Mononuclear cell (primary cell): ENCODE measurements around the gene SMYD2. TPM values are rescaled to one million over a fixed set of nuclear protein-coding genes. Genes with fewer than 3 reads are reported as not detected.

Experiments
- H3K27me3 ChIP-seq: 2 replicates; pipeline ENCODE4 v1.6.0; 2011; ENCODE audit warnings: low read length, control low read depth; ENCODE audit not compliant: insufficient read depth
- H3K4me1 ChIP-seq: 2 replicates; pipeline ENCODE4 v1.5.1; 2011; ENCODE audit warnings: mild to moderate bottlenecking, low read length, control low read depth; ENCODE audit not compliant: insufficient read depth
- H3K4me3 ChIP-seq: 2 replicates; pipeline ENCODE4 v1.5.1; 2011; ENCODE audit warnings: mild to moderate bottlenecking, low read length, moderate library complexity
- H3K9me3 ChIP-seq: 2 replicates; pipeline ENCODE4 v1.5.1; 2011; ENCODE audit warnings: low read depth, mild to moderate bottlenecking, control low read depth, low read length
- total RNA-seq: library from RNA; depleted of rRNA; stranded (reverse); fragments of >200 nt; gene quantifications from one replicate; pipeline ENCODE4 v1.2.3, GENCODE V29; 2012

Gene SMYD2
- total RNA-seq, 1 donor: 18.9 TPM

GRCh38 chr1:214305164-214305751 is 24.3 kb downstream of the SMYD2 start:
- peaks cover 11% of the 10 kb centered on the region for H3K4me1 ChIP-seq
- no peaks in the 10 kb centered on the region for H3K27me3 ChIP-seq
- no peak overlapping the region for H3K4me3 ChIP-seq

GRCh38 chr1:214306269-214306668 is 25.3 kb downstream of the SMYD2 start:
- H3K9me3 ChIP-seq: no peaks in the 10 kb centered on the region
- no peak overlapping the region for H3K4me3 ChIP-seq
- peaks cover 17% of the 10 kb centered on the region for H3K4me1 ChIP-seq
- no peaks in the 10 kb centered on the region for H3K27me3 ChIP-seq

More at GRCh38 chr1:214305164-214305751, 24.3 kb downstream of the SMYD2 start:
- H3K9me3 ChIP-seq: no peaks in the 10 kb centered on the region

- Histone ChIP-seq H3K9me3 (no peaks in the 10 kb centered on the region), H3K4me3 (no peak overlapping the region), H3K4me1 (peaks cover 11% of the 10 kb centered on the region), H3K27me3 (no peaks in the 10 kb centered on the region)
These were observed 29.1 kb downstream of the SMYD2 start for GRCh38 chr1:214310010-214310409.

DNA sequence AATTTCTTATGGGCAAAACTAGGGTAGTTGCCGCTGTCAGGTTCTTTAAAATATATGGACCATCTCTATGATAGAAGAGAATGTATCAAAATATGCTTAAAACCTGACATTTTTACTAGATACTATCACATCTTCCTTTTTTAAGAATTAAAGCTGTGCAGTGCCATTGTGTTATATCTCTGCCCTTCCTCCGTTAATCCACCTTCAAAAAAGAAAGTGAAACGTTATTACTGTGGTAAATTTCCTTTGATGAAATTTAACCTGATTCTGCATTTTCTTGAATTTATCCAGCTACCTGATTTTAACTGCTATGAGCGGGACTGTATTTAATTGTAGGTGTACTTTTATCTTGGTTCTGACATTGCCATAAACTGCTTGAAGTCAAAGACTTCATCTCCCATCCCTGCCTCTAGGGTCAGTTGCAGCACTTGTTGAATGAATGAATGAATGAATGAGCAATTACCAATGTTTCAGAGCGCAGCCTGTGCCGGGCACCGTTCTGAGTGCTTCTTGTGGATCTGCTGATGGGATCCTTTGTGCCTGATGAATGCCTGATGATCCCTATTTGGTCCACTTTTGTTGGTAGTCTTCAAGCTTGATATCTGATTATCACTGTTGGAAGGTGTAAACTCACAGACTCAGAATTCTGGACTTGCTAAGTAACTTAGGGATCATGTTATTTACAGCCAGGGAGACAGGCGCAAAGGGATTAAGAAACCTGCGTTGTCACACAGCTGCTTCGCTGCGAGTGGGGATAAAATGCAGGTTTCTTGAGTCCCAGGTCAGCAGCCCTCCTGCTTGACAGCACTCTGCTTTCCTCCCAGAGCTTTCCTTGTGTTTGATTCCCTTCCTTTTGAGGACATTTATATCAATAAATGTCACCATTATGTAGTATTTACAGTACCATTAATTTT is 30.1 kb downstream of the SMYD2 start:
- Histone ChIP-seq H3K9me3 (no peaks in the 10 kb centered on the region), H3K4me3 (no peak overlapping the region), H3K4me1 (peaks cover 11% of the 10 kb centered on the region), H3K27me3 (no peaks in the 10 kb centered on the region)

DNA sequence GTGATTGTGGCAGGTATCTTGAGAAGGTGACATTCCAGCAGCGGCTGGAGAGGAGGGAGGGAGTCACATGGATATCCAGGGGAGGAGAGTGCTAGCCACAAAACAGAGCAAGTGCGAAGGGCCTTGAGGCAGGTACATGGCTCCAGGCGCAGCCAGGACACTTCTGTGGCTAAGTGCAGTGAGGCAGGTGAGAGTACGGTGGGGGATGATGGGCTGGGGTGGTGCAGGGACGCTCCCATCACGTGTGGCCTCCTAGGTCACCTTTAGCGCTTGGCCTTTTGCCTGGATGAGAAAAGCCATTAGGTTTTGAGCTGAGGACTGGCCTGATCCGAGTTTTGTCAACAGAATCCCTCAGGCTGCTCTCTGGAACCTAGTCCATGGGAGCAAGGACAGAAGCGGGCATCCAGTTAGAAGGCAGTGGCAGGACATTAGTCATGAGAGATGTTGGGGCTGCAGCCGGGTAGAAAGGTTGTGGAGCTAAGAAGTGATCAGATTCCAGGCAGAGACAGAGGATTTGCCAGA is 31.6 kb downstream of the SMYD2 start:
- Histone ChIP-seq H3K4me1 (peaks cover 11% of the 10 kb centered on the region), H3K4me3 (no peak overlapping the region), H3K27me3 (no peaks in the 10 kb centered on the region), H3K9me3 (no peaks in the 10 kb centered on the region)

GRCh38 chr1:214314178-214314843 is 33.4 kb downstream of the SMYD2 start:
- H3K4me3 ChIP-seq: no peak overlapping the region

GRCh38 chr1:214316593-214316992 is 35.6 kb downstream of the SMYD2 start:
- no peak overlapping the region for H3K4me3 ChIP-seq
- H3K27me3 ChIP-seq: no peaks in the 10 kb centered on the region
- H3K9me3 ChIP-seq: no peaks in the 10 kb centered on the region
- H3K4me1 ChIP-seq: no peaks in the 10 kb centered on the region

More at GRCh38 chr1:214314178-214314843, 33.4 kb downstream of the SMYD2 start:
- Histone ChIP-seq H3K27me3 (no peaks in the 10 kb centered on the region), H3K4me1 (peaks cover 11% of the 10 kb centered on the region), H3K9me3 (no peaks in the 10 kb centered on the region)

DNA sequence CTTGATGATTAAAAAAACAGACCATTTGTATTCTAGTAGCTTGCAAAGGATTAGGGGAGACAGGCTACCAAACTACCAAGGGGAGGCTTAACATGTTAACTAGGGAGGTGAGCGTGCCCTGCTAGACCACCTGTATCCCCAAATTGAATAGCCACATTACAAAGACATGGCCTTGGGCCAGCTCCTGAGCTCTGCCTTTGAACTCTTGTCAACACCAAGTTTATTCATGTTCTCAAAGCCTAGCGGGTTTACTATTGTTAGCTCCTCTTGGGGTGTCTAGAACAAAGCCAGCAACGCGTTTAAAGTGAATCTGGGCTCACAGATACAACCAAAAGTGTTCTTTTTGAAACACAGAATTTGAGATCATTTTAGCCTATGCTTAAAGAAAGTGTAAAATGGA is 36.3 kb downstream of the SMYD2 start:
- Histone ChIP-seq H3K4me1 (no peaks in the 10 kb centered on the region), H3K4me3 (no peak overlapping the region), H3K27me3 (no peaks in the 10 kb centered on the region), H3K9me3 (no peaks in the 10 kb centered on the region)

DNA sequence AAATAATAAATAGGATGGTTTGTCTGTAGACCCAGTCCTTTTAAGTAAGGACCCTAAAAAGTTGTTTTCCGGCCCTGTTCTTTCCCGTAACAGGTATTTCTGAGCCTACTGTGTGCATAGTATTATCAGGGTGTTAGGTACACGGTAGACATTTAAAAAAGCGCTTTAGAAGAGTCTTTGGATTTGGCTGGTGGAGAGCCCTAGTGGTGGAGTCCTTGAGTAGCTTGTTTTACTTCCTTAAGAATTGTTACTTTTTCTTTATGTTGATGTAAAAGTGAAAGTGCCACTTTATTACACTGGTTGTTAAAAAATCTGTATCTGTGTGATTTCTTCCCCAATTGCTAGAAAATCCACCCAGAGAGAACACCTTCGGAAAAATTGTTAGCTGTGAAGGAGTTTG is 36.8 kb downstream of the SMYD2 start:
- Histone ChIP-seq H3K4me3 (no peak overlapping the region), H3K27me3 (no peaks in the 10 kb centered on the region), H3K9me3 (no peaks in the 10 kb centered on the region), H3K4me1 (no peaks in the 10 kb centered on the region)

GRCh38 chr1:214318356-214318755 is 37.4 kb downstream of the SMYD2 start:
- no peaks in the 10 kb centered on the region for H3K27me3 ChIP-seq

DNA sequence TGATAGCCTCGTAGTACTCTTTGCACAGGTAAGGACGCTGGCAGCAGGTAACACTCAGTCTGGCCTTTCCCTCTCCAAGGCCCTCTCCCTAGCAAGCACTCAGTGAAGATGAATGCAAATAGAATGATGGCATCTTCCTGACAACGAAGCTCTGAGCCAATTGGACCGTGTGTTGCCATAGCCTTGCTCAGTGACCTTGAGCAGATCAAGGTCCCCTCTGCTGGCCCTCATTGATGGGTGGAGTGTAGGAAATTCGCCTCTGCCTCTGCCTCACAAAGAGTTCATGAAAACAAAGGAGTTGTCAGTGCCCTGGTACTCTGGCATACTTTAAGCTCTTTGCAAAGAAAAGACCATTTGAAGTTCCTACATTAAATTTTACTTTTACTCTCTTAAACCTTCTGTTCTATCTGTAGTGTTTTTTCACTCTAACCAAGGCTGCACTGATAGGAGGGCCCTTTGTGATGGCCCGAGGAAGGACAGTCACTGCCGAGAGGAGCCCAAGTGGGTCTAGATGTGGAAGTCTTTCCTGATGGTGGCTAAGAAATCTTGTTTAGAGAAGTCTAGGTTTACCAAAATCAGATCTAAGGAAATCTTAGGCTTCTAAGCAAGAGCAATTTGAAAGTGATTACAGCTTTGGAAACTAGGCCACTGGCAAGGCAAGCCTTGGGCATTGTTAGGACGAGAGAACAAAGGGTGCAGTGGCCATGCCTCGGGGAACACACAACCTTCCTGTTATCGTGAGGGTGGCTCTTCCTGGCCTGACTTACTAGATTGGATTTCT is 38.2 kb downstream of the SMYD2 start:
- no peaks in the 10 kb centered on the region for H3K4me1 ChIP-seq
- H3K27me3 ChIP-seq: no peaks in the 10 kb centered on the region
- no peak overlapping the region for H3K4me3 ChIP-seq
- no peaks in the 10 kb centered on the region for H3K9me3 ChIP-seq

More at GRCh38 chr1:214318356-214318755, 37.4 kb downstream of the SMYD2 start:
- Histone ChIP-seq H3K4me1 (no peaks in the 10 kb centered on the region), H3K9me3 (no peaks in the 10 kb centered on the region), H3K4me3 (no peak overlapping the region)

DNA sequence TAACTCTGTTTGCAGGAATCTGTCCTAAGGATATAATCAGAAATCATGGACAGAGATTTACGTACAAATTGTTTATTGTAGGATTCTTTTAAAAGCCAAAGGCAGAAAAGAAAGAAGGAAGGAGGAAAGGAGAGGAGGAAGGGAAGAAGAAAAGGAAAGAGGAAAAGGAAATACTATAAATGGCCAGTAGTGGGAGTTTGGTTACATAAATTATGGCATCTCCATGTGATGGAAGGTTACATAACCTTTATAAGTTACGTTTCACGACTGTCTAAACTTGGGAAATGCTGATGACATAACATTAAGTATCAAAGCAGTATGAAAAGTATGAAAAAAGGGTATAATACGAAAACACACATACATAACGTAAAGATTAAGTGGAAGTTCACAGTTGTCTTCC is 39.0 kb downstream of the SMYD2 start:
- Histone ChIP-seq H3K4me3 (no peak overlapping the region), H3K4me1 (no peaks in the 10 kb centered on the region), H3K9me3 (no peaks in the 10 kb centered on the region), H3K27me3 (no peaks in the 10 kb centered on the region)

DNA sequence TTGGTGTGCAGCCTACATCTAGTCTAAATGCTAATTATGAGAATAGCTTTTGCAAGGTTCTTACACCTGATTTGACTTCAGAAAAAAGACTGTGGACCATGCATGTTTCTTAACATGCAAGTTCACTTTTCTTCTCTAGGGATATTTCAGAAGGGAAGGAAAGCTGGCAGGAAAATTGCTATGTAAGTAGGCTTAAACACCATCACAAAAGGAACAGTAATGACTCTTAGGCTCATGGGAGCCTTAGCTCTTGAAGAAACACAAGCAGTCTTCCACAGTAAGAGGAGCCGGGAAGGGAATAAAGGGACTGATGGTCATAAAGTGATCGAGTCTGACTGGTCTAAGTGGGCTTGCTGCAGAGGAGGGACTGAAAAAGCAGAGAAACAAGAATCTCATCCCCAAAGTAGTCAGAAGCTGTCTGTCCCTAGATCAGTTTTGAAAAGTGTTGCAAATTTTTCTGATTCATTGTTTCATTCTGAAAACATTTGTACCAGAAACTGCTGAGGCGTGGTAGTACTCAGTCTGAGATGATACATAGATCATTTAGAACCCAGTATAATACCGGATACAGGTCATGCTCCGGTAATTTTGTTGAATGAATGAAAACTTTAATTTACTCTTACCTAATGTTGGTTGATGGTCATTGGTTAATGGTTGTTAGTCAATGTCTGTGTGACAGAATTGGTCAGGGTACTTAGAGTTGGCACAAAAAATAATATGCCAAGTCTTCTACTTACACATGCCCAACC is 40.9 kb downstream of the SMYD2 start:
- Histone ChIP-seq H3K4me3 (no peak overlapping the region), H3K4me1 (no peaks in the 10 kb centered on the region), H3K27me3 (no peaks in the 10 kb centered on the region), H3K9me3 (no peaks in the 10 kb centered on the region)
